NCI-H510A (cell line): ENCODE results near the gene CCL20.
A peak's percentile ranks its signal among the peaks of the same experiment; 100 is the strongest.
"Not testable (repeated sequence)": the region's sequence is repeated elsewhere in the genome, so short reads cannot be mapped to it uniquely, and the experiment has no call there.

Experiments
- DNase-seq: peaks from one replicate; lab custom pipeline; 2025; lab: John Stamatoyannopoulos, UW

CCL20 gene

DNA sequence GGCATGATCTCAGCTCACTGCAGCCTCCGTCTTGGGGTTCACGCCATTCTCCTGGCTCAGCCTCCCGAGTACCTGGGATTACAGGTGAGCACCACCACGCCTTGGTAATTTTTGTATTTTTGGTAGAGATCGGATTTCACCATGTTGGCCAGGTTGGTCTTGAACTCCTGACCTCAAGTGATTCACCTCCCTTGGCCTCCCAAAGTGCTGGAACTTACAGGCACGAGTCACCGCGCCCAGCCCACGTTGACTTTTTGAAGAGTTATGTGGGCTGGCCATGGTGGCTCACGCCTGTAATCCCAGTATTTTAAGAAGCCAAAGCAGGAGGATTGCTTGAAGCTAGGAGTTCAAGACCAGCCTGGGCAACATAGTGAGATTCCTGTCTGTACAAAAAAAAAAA, 20.8 kb downstream of the CCL20 start:
- no peak for DNase-seq

- DNase-seq: no peak
Observed at GRCh38 chr2:227834916-227835650, 21.4 kb downstream of the CCL20 start.

- DNase-seq: not testable (repeated sequence)
Observed at GRCh38 chr2:227839339-227840129, 25.9 kb downstream of the CCL20 start.

DNA sequence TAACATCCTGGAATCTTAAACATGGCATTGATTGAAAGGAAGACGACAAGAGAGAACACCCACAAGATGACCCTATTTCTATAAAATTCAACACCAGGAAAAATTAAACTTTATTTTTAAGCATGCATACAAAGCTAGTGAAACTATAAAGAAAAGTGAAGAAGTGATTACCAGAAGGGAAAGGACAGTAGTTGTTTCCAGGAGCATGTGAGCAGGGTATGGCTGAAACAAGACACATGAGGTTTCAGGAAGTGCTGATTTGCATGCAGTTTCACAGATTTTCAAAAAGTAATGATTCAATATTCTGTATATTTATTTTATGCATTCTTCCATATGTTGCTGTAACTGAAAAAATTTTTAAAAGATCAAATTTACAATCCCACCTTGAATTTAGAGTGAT, 33.2 kb downstream of the CCL20 start:
- DNase-seq: no peak

GRCh38 chr2:227848146-227848545, 34.5 kb downstream of the CCL20 start:
- DNase-seq: no peak

DNA sequence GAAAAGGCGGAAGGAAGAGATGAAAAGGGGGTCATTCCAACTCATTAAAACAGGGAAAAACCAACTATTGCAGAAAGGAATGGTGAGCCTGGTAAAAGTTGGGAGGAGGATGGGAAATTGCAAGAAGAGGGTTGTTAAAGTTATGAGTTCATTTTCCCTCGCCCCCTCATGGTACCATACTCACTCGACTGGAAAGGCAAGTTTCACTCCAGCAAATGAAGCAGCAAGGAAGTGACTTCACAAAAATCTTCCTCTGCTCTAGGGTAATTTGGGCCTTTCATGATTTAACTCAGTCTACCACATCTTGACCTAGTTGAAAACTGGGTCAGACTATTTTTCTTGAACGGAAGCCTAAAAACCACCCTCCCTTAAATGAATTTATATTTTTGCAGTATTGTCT, 34.9 kb downstream of the CCL20 start:
- no peak for DNase-seq

DNA sequence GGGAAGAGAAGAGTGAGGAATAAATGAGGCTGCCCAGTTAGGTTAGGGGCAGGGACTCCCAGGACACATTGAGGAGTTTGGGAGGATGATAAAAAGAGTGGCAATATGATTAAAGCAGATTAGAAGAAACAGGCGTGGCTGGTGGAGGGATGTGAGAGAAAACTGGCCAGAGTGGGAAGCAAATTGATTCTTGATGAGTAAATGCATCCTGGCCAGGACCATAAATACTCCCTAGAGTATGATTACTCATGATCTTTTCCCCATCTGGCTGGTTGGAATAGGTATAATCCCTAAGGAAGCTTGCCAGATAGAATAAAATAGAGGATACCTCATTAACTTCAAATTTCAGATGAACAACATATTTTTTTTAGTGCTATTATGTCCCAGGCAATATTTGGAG, 36.3 kb downstream of the CCL20 start:
- DNase-seq: no peak

DNA sequence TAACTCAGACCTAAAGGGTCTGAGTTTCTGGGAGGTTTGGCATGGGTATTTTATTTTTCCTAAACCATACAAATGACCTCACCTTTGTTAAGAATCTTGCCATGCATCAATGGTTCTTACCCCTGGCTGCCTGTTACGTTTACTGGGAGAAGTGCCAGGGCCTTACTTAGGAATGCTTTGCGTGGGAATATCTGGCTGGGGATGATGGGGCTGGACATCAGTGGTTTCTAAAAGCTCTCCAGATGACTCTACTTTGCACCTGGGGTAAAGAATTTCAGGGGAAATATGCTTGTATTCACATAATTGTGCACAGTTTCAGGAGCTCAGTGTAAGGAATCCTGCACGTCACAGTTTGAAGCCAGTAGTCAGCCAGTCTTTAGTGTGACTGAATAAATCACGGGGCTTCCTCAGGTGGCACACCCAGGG, 39.6 kb downstream of the CCL20 start:
- DNase-seq: no peak

GRCh38 chr2:227853765-227854271, 40.2 kb downstream of the CCL20 start:
- DNase-seq: peak; percentile 71

DNA sequence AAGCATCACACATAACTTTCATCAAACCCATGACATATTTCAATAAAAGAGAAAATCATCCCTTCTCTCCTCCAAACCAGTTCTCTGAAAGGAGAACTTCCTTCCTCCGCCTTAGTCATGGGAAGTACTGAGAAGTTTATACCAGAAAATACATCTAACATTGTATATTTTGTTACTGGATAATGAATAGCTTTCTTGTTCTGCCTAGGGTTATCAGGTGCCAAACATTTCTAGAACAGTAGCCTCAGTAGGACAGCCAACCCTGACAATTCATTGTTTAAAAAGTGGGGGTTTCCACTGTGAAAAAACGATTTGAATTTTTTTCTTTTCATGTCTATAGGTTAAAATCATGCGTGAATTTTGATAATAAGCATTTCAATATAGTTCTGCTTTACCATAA, 41.8 kb downstream of the CCL20 start:
- no peak for DNase-seq

GRCh38 chr2:227856697-227857096, 43.1 kb downstream of the CCL20 start:
- DNase-seq: no peak

- no peak for DNase-seq
Observed at GRCh38 chr2:227860221-227860641, 46.6 kb downstream of the CCL20 start.

DNA sequence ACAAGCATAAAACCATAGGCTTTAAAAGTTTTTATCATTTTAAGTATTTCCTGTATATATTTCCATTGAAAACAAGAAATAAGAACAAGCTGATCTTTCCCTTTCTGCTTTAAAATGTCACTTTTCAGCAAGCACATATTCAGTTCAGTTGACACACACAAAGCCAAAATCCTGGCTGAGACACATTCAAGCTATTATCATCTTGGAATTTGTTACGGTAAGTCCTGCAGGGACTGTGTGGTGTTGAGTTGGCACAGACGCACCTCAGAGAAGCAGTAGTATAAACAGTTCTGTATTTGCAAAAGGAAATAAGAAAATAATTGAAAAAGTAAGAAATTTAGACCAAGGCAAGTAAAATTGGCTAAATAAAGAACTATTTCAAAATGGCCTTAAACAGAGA, 47.4 kb downstream of the CCL20 start:
- no peak for DNase-seq

DNA sequence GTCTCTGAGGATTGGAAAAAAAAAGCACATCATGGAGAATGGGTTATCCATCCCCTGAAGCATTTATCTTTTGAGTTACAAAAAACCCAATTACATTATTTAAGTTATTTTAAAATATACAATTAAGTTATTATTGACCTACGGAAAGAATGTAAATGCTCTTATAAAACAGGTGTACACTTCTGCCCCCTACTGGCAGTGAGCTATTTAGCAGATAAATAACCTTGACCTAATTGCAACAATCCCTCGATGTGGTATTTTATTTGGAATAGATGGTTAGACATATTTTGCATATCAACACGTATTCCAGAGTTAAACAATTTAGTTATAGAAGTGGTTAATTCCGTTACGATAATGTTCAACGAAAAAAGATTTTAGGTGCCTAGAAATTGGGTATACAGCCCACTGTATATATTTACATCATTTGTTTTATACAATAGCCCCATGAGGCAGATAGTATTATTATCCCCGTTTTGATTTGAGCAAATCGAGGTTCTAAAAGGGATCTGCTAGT, 48.6 kb downstream of the CCL20 start:
- DNase-seq: no peak

- DNase-seq: no peak
Observed at GRCh38 chr2:227862741-227863588, 49.3 kb downstream of the CCL20 start.

- DNase-seq: no peak
Observed at GRCh38 chr2:227864161-227864756, 50.6 kb downstream of the CCL20 start.

GRCh38 chr2:227865291-227865690, 51.6 kb downstream of the CCL20 start:
- DNase-seq: no peak
